Measurements from ENCODE around the gene TASP1. TPM values are rescaled to one million over a fixed set of nuclear protein-coding genes. Genes with fewer than 3 reads are reported as not detected.

The TASP1 gene
- total RNA-seq, 1 donor from 2014 or later: 10.3 TPM

DNA sequence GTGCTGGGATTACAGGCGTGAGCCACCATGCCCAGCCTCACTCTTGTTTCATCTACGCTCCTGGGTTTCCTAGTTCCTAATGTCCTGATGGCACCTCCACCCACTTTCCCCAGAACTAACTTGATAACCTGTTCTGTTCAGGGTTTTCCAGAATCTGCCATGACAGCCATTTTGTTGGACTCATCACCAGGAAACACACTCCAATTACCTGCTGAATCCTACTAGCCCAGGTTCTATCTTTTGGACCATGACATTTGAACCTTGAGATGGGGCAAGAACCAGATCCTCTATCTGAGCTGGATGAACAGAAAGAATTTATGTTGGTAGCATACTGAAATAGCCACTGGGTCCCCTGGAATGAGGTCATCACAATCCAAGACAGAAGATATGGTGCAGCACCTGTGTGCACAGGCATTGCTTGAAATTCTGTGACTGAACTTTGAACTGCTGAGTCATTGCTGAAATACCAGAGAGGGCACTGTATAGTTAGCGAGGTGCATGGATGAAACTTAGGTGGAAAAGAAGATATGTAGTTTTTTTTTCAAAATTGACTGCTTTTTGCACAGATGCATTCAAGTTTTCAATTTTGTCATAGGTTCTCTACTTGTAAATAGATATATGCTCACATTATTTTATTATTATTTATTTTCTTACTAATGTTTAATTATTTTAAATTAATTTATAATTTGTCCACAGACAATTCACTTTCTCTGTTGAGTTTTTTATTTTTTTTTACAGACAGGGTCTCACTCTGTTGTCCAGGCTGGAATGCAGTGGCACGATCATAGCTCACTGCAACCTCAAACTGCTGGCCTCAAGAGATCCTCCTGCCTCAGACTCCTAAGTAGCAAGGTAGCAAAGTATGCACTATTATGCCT lies 42.8 kb upstream of the TASP1 start:
- H3K9ac ChIP-seq (ENCODE audit: low read length): no peak overlapping the region
- H4K20me1 ChIP-seq (ENCODE audit: insufficient read depth, low read length): no peaks in the 10 kb centered on the region
- H2AFZ ChIP-seq (ENCODE audit: low read depth, low read length): no peak overlapping the region
- Mint-ChIP-seq H3K9me3 (ENCODE audit: unreplicated experiment) (peaks cover 2% of the 10 kb centered on the region), H3K27me3 (ENCODE audit: low read depth, unreplicated experiment) (no peaks in the 10 kb centered on the region), H3K4me3 (ENCODE audit: unreplicated experiment) (no peak overlapping the region), H3K27ac (ENCODE audit: unreplicated experiment) (no peak overlapping the region), H3K4me1 (ENCODE audit: low read depth, unreplicated experiment) (peaks cover 15% of the 10 kb centered on the region), H3K36me3 (ENCODE audit: low read depth, unreplicated experiment) (no peaks in the 10 kb centered on the region)
- no peaks in the 10 kb centered on the region for H3K27me3 ChIP-seq (ENCODE audit: insufficient read depth, low read length)
- DNase-seq (ENCODE audit: low read depth) (no peak), FAIRE-seq (no peak)
- H3K9me3 ChIP-seq (ENCODE audit: insufficient read depth, low read depth, low read length): no peaks in the 10 kb centered on the region
- H3K36me3 ChIP-seq (ENCODE audit: insufficient read depth, low read length): no peaks in the 10 kb centered on the region
- TF ChIP-seq, protein P1, sequence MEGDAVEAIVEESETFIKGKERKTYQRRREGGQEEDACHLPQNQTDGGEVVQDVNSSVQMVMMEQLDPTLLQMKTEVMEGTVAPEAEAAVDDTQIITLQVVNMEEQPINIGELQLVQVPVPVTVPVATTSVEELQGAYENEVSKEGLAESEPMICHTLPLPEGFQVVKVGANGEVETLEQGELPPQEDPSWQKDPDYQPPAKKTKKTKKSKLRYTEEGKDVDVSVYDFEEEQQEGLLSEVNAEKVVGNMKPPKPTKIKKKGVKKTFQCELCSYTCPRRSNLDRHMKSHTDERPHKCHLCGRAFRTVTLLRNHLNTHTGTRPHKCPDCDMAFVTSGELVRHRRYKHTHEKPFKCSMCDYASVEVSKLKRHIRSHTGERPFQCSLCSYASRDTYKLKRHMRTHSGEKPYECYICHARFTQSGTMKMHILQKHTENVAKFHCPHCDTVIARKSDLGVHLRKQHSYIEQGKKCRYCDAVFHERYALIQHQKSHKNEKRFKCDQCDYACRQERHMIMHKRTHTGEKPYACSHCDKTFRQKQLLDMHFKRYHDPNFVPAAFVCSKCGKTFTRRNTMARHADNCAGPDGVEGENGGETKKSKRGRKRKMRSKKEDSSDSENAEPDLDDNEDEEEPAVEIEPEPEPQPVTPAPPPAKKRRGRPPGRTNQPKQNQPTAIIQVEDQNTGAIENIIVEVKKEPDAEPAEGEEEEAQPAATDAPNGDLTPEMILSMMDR (IDR thresholded peaks at IDR 0.05; ENCODE audit: insufficient read depth, low read depth, low read length): no peak
- TF ChIP-seq EZH2 (IDR thresholded peaks at IDR 0.05; ENCODE audit: insufficient read depth, low read length): no peak
- H3K4me1 ChIP-seq (ENCODE audit: insufficient read depth, low read length): no peaks in the 10 kb centered on the region
- no peaks in the 10 kb centered on the region for H3K79me2 ChIP-seq (ENCODE audit: insufficient read depth, low read length)
- H3K27ac ChIP-seq (ENCODE audit: low read depth, low read length): no peak overlapping the region
- H3K4me2 ChIP-seq (ENCODE audit: low read length): no peak overlapping the region
- H3K4me3 ChIP-seq (ENCODE audit: insufficient read depth, low read depth, low read length): no peak overlapping the region

DNA sequence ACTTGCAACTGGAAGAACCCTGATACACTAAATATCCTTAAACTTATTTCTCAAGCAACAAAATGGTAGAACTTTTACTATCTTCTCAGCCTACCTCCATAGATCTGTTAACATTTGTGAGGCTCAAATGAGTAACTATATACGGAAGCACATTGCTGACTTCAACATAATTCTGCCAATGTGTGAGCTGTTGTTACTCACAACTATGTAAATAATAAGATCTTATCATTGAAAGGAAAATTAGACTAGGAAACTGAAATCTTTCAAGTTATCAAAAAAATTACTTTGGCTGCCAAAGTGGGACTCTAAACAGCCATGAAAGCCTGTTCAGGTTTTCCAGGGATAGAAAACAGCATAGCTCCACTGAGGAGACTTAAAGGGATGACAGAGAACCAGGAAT lies 40.2 kb upstream of the TASP1 start:
- FAIRE-seq (no peak), DNase-seq (ENCODE audit: low read depth) (no peak)
- H3K27ac Mint-ChIP-seq (ENCODE audit: unreplicated experiment): no peak overlapping the region
- H3K27ac ChIP-seq (ENCODE audit: low read depth, low read length): no peak overlapping the region
- H3K27me3 ChIP-seq (ENCODE audit: insufficient read depth, low read length): no peaks in the 10 kb centered on the region
- no peaks in the 10 kb centered on the region for H3K9me3 ChIP-seq (ENCODE audit: insufficient read depth, low read depth, low read length)
- H3K4me1 Mint-ChIP-seq (ENCODE audit: low read depth, unreplicated experiment): peaks cover 7% of the 10 kb centered on the region
- H3K79me2 ChIP-seq (ENCODE audit: insufficient read depth, low read length): no peaks in the 10 kb centered on the region
- H3K4me3 ChIP-seq (ENCODE audit: insufficient read depth, low read depth, low read length): no peak overlapping the region
- H3K4me1 ChIP-seq (ENCODE audit: insufficient read depth, low read length): no peaks in the 10 kb centered on the region
- no peak for TF ChIP-seq EZH2 (IDR thresholded peaks at IDR 0.05; ENCODE audit: insufficient read depth, low read length)
- TF ChIP-seq, protein P1 (IDR thresholded peaks at IDR 0.05; ENCODE audit: insufficient read depth, low read depth, low read length): no peak
- H3K9ac ChIP-seq (ENCODE audit: low read length): no peak overlapping the region
- H3K9me3 Mint-ChIP-seq (ENCODE audit: unreplicated experiment): peaks cover 4% of the 10 kb centered on the region
- H3K27me3 Mint-ChIP-seq (ENCODE audit: low read depth, unreplicated experiment): no peaks in the 10 kb centered on the region
- no peaks in the 10 kb centered on the region for H4K20me1 ChIP-seq (ENCODE audit: insufficient read depth, low read length)
- H2AFZ ChIP-seq (ENCODE audit: low read depth, low read length): no peak overlapping the region
- H3K4me3 Mint-ChIP-seq (ENCODE audit: unreplicated experiment): no peak overlapping the region
- no peaks in the 10 kb centered on the region for H3K36me3 Mint-ChIP-seq (ENCODE audit: low read depth, unreplicated experiment)
- H3K4me2 ChIP-seq (ENCODE audit: low read length): no peak overlapping the region
- H3K36me3 ChIP-seq (ENCODE audit: insufficient read depth, low read length): no peaks in the 10 kb centered on the region

DNA sequence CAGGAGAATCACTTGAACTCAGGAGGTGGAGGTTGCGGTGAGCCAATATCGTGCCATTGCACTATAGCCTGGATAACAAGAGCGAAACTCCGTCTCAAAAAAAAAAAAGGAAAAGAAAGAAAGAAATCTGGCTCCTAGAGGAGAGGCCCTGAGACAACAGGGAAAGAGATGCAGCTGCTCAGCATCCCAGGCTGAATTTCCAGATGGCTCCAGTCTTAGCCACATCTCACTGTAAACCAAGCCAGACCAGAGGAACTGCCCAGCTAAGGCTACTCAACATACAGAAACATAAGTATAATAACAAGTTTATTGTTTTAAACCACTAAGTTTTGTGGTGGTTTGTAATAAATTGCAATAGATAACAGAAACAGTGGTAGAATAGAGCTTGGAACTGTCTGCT lies 38.5 kb upstream of the TASP1 start:
- Histone ChIP-seq H3K27me3 (ENCODE audit: insufficient read depth, low read length) (no peaks in the 10 kb centered on the region), H4K20me1 (ENCODE audit: insufficient read depth, low read length) (no peaks in the 10 kb centered on the region), H3K9me3 (ENCODE audit: insufficient read depth, low read depth, low read length) (no peaks in the 10 kb centered on the region), H3K27ac (ENCODE audit: low read depth, low read length) (no peak overlapping the region), H3K79me2 (ENCODE audit: insufficient read depth, low read length) (no peaks in the 10 kb centered on the region), H3K4me3 (ENCODE audit: insufficient read depth, low read depth, low read length) (no peak overlapping the region), H3K9ac (ENCODE audit: low read length) (no peak overlapping the region), H3K36me3 (ENCODE audit: insufficient read depth, low read length) (no peaks in the 10 kb centered on the region), H3K4me1 (ENCODE audit: insufficient read depth, low read length) (no peaks in the 10 kb centered on the region), H2AFZ (ENCODE audit: low read depth, low read length) (no peak overlapping the region), H3K4me2 (ENCODE audit: low read length) (no peak overlapping the region)
- FAIRE-seq (no peak), DNase-seq (ENCODE audit: low read depth) (no peak)
- H3K27ac Mint-ChIP-seq (ENCODE audit: unreplicated experiment): no peak overlapping the region
- TF ChIP-seq, protein P1 (IDR thresholded peaks at IDR 0.05; ENCODE audit: insufficient read depth, low read depth, low read length): no peak
- no peak for TF ChIP-seq EZH2 (IDR thresholded peaks at IDR 0.05; ENCODE audit: insufficient read depth, low read length)
- H3K36me3 Mint-ChIP-seq (ENCODE audit: low read depth, unreplicated experiment): no peaks in the 10 kb centered on the region
- H3K4me1 Mint-ChIP-seq (ENCODE audit: low read depth, unreplicated experiment): peaks cover 4% of the 10 kb centered on the region
- no peaks in the 10 kb centered on the region for H3K27me3 Mint-ChIP-seq (ENCODE audit: low read depth, unreplicated experiment)
- no peak overlapping the region for H3K4me3 Mint-ChIP-seq (ENCODE audit: unreplicated experiment)
- H3K9me3 Mint-ChIP-seq (ENCODE audit: unreplicated experiment): peaks cover 4% of the 10 kb centered on the region
